Measurements from ENCODE around the gene PCCA. TPM values are rescaled to one million over a fixed set of nuclear protein-coding genes. Genes with fewer than 3 reads are reported as not detected.
"Not testable (repeated sequence)": the region's sequence is repeated elsewhere in the genome, so short reads cannot be mapped to it uniquely, and the experiment has no call there.

PCCA gene
- total and polyA plus RNA-seq, 2 donors (not counting 3 experiments of a cell fraction or from before 2014, with no cell fraction given): 5.7 to 20.2 TPM

GRCh38 chr13:100173203-100173602, 84.3 kb downstream of the PCCA start:
- Histone ChIP-seq H4K20me1 (replicated peaks; ENCODE audit: control insufficient read depth, extremely low read depth, insufficient read depth, low read length) (peaks cover 3% of the 10 kb centered on the region), H3K27me3 (ENCODE audit: control insufficient read depth in 2 of 2, insufficient read depth in 2 of 2, low read length in 2 of 2) (no peaks in the 10 kb centered on the region), H3K4me1 (ENCODE audit: control insufficient read depth, extremely low read depth, insufficient read depth, low read length) (no peaks in the 10 kb centered on the region), H3K79me2 (ENCODE audit: control insufficient read depth, insufficient read depth, low read length) (no peaks in the 10 kb centered on the region), H3K9ac (replicated peaks; ENCODE audit: extremely low read depth, insufficient read depth, low read length) (no peak overlapping the region), H3K27ac (ENCODE audit: insufficient read depth, low read depth, low read length) (no peak overlapping the region), H3K9me3 (replicated peaks; ENCODE audit: control insufficient read depth, insufficient read depth, low read length) (no peaks in the 10 kb centered on the region), H3K4me2 (ENCODE audit: insufficient read depth, low read length) (no peak overlapping the region), H3K36me3 (ENCODE audit: control insufficient read depth in 2 of 2, extremely low read depth in 1 of 2, insufficient read depth in 2 of 2, low read length in 2 of 2) (no peaks in the 10 kb centered on the region), H3K9me1 (replicated peaks; ENCODE audit: control insufficient read depth, extremely low read depth, insufficient read depth, low read length) (no peaks in the 10 kb centered on the region), H2AFZ (ENCODE audit: low read depth, low read length) (no peak overlapping the region), H3K4me3 (replicated peaks in 1 of 3; ENCODE audit: insufficient read depth in 1 of 3, low read depth in 1 of 3, low read length in 3 of 3) (no peak overlapping the region)
- no peak for FAIRE-seq
- BruUV-seq (replicated peaks): no TSS peak
- intact Hi-C loops (cut with micrococcal nuclease) (no loop called here), dilution Hi-C loops (cut with MboI; ENCODE audit: extremely low pct_ligation_motif_present, low sequenced_read_pairs) (no loop called here)
- no peak for TF ChIP-seq POLR2A (IDR thresholded peaks at IDR 0.05; ENCODE audit: low read depth, low read length)
- ChIA-PET CTCF (no interaction called here), POLR2A (interaction anchor here (0.6 kb wide), 1 partner anchor 647 kb away, joined by 3 read pairs; no protein-coding TSS in a partner anchor)
- no peak for DNase-seq (ENCODE audit: low read depth, low spot score)

- CTCF ChIA-PET: interaction anchor here (0.7 kb wide), 1 partner anchor 14 kb away, joined by 3 read pairs; no protein-coding TSS in a partner anchor
- BruUV-seq (replicated peaks); H3K79me2 ChIP-seq (ENCODE audit: control insufficient read depth, insufficient read depth, low read length); H3K4me3 ChIP-seq (replicated peaks in 1 of 3; ENCODE audit: insufficient read depth in 1 of 3, low read depth in 1 of 3, low read length in 3 of 3); H3K4me1 ChIP-seq (ENCODE audit: control insufficient read depth, extremely low read depth, insufficient read depth, low read length); H2AFZ ChIP-seq (ENCODE audit: low read depth, low read length); H3K9ac ChIP-seq (replicated peaks; ENCODE audit: extremely low read depth, insufficient read depth, low read length); FAIRE-seq; H3K27ac ChIP-seq (ENCODE audit: insufficient read depth, low read depth, low read length); H4K20me1 ChIP-seq (replicated peaks; ENCODE audit: control insufficient read depth, extremely low read depth, insufficient read depth, low read length); intact Hi-C loops (cut with micrococcal nuclease); DNase-seq (ENCODE audit: low read depth, low spot score); dilution Hi-C loops (cut with MboI; ENCODE audit: extremely low pct_ligation_motif_present, low sequenced_read_pairs); H3K9me3 ChIP-seq (replicated peaks; ENCODE audit: control insufficient read depth, insufficient read depth, low read length); H3K27me3 ChIP-seq (ENCODE audit: control insufficient read depth in 2 of 2, insufficient read depth in 2 of 2, low read length in 2 of 2); H3K36me3 ChIP-seq (ENCODE audit: control insufficient read depth in 2 of 2, extremely low read depth in 1 of 2, insufficient read depth in 2 of 2, low read length in 2 of 2); H3K4me2 ChIP-seq (ENCODE audit: insufficient read depth, low read length); H3K9me1 ChIP-seq (replicated peaks; ENCODE audit: control insufficient read depth, extremely low read depth, insufficient read depth, low read length): not testable (repeated sequence)
- POLR2A ChIA-PET: interaction anchor here (0.5 kb wide), 1 partner anchor 61 kb away, joined by 3 read pairs; no protein-coding TSS in a partner anchor
Measured at GRCh38 chr13:100174455-100174854, 85.6 kb downstream of the PCCA start.
